Left ventricle myocardium superior (tissue), 1 donor: ENCODE measurements around the gene IL22RA2. TPM values are rescaled to one million over a fixed set of nuclear protein-coding genes. Genes with fewer than 3 reads are reported as not detected.

Source experiments
- ATAC-seq: fragments of 200-7000 bp; cut with Tn5 transposase; one replicate; pipeline ENCODE4 v1.9.1; 2020; ENCODE audit warnings: mild to moderate bottlenecking, moderate library complexity
- DNase-seq: peaks from one replicate; pipeline ENCODE4 v3.0.0-alpha.2; 2020
- intact Hi-C: fragments of 100-400 bp; cut with micrococcal nuclease; formaldehyde crosslinking; loops from one replicate; pipeline ENCODE4 v1.11.0; 2022
- total RNA-seq: library from RNA; stranded (reverse); fragmentation: NEBNext Ultra II Directional; extraction: Animal tissue kit (Norgen Biotek cat#: 25700); gene quantifications from one replicate; pipeline ENCODE4 v1.2.1, GENCODE V29; 2021
- donor health status: DM: no; HTN: yes; CAD: no; lungs with severe emphysema.

IL22RA2 gene
- total RNA-seq, 1 donor from 2014 or later: not detected

GRCh38 chr6:137171824-137172733, 1.4 kb downstream of the IL22RA2 start:
- ATAC-seq: no peak
- intact Hi-C loops: no loop called here

GRCh38 chr6:137171053-137171374, 2.4 kb downstream of the IL22RA2 start:
- DNase-seq (no peak), ATAC-seq (no peak)
- intact Hi-C loops: no loop called here

More at GRCh38 chr6:137171824-137172733, 1.4 kb downstream of the IL22RA2 start:
- no peak for DNase-seq

DNA sequence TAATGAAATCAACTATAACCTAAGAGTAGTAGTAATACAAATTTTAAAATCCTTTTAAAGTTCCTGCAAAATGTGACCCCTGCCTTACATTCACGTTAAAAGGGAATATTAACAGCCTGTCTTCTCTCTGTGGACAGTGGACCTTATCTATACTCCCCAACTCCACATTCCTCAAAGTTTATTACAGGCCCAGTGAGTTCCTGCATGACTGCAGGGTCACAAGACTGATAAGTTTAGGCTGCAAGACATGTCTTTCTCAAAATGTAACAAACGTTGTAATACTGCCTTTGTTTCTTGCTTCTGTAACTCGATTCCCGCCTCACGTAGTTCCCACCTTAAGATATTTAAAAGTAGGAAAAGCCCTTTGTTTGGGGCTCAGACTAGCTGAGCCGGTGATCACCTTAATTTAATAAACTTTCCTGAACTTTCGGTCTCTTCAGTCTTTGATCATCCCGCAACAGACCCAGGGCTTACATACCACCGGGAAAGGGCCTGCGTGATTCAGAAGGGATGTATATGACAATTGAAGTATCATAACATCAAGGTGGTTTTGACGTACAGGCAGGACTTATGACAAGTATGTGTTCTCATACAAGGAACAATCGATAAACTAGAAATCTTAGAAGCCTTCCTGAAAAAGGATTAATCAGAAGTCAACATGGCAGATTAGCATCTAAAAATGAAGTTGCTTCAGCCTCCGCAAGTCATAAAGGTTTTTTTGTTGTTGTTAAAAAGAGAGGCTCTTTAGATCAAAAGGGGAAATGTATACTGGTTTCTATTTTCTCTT, 3.0 kb downstream of the IL22RA2 start:
- no peak for DNase-seq
- intact Hi-C loops: no loop called here
- no peak for ATAC-seq

- DNase-seq (no peak), ATAC-seq (no peak)
- intact Hi-C loops: no loop called here
These were observed 5.6 kb downstream of the IL22RA2 start for GRCh38 chr6:137167702-137168377.

DNA sequence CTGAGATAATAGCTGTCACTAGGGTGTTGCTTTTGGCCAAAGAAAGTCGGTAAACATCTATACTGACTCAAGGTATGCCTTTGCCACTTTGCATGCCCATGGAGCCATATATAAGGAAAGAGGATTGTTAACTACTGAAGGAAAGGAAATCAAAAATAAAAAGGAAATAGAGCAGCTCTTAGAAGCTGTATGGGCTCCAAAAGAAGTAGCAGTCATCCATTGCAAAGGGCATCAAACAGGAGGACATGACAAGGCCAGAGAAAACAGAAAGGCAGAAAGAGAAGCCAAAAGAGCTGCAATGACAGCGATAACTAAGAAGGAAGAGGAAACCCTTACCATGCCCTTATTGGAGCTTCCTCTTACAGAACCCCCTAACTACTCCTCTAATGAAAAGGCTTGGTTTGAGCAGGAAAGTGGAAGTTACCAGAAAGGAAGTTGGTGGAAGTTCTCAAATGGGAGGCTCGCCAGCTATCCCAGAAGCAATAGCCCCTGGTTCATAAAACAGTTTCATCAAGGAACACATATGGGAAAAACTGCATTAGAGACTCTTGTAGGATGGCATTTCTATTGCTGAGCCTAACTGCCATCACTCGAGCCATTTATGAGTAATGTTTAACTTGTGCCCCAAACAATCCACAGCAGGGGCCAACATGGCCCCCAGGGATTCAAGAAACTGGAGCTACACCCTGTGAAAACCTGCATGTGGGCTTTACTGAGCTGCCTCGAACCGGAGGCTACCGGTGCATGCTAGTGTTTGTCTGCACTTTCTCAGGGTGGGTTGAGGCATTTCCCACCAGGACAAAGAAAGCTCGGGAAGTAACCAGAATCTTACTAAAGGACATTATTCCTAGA, 7.0 kb downstream of the IL22RA2 start:
- DNase-seq (no peak), ATAC-seq (peak; percentile 27)
- intact Hi-C loops: no loop called here

GRCh38 chr6:137165375-137166246, 7.8 kb downstream of the IL22RA2 start:
- ATAC-seq: no peak
- peak; percentile 51 for DNase-seq
- intact Hi-C loops: no loop called here

GRCh38 chr6:137163732-137164318, 9.6 kb downstream of the IL22RA2 start:
- DNase-seq: no peak
- intact Hi-C loops: no loop called here
- no peak for ATAC-seq

GRCh38 chr6:137162692-137163306, 10.6 kb downstream of the IL22RA2 start:
- ATAC-seq: no peak
- intact Hi-C loops: no loop called here
- no peak for DNase-seq

GRCh38 chr6:137161949-137162348, 11.5 kb downstream of the IL22RA2 start:
- ATAC-seq (peak; percentile 72), DNase-seq (peak; percentile 38)
- intact Hi-C loops: no loop called here

GRCh38 chr6:137160763-137161162, 12.7 kb downstream of the IL22RA2 start:
- ATAC-seq: peak; percentile 54
- no peak for DNase-seq
- intact Hi-C loops: no loop called here

DNA sequence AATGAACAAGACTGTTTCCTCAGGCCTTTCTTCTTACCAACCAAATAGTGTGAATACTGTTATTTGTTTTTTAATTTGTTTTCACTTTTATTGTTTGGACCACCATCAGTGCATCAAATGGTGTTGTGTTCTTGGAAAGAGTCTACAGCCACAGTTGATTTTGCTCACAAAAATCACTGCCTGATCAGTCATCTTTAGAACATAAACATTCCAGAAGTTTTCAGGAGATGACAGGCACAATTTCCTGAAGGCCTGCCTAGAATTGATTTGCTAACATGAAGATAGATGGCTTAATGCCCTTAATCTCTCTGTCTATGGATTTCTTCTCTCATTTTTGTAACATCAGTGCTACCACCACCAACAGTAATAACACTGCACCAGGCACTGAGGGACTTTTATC, 13.5 kb downstream of the IL22RA2 start:
- DNase-seq (no peak), ATAC-seq (no peak)
- intact Hi-C loops: no loop called here

- ATAC-seq (no peak), DNase-seq (no peak)
- intact Hi-C loops: no loop called here
These were observed 15.8 kb downstream of the IL22RA2 start for GRCh38 chr6:137157601-137158000.

DNA sequence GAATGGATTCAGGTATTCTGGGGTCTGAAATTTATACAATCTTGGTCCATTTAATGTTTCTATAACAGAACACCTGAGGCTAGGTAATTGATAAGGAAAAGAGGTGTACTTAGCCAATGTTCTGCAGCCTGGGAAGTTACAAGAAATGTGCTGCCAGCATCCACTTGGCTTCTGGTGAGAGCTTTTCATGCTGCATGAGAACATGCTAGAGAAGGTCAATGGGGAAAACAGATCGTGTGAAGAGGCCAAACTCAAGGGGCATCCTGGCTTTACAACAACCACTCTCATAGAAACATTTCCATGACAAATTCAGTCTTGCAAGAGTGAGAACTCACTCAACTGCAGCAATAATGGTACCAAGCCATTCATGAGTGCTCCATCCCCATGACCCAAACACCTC, 16.8 kb downstream of the IL22RA2 start:
- intact Hi-C loops: no loop called here
- DNase-seq (no peak), ATAC-seq (no peak)

GRCh38 chr6:137155830-137156229, 17.6 kb downstream of the IL22RA2 start:
- no peak for DNase-seq
- ATAC-seq: no peak
- intact Hi-C loops: no loop called here

GRCh38 chr6:137150072-137150471, 23.4 kb downstream of the IL22RA2 start:
- no peak for DNase-seq
- intact Hi-C loops: no loop called here
- no peak for ATAC-seq

GRCh38 chr6:137149035-137149393, 24.4 kb downstream of the IL22RA2 start:
- ATAC-seq (no peak), DNase-seq (no peak)
- intact Hi-C loops: no loop called here

DNA sequence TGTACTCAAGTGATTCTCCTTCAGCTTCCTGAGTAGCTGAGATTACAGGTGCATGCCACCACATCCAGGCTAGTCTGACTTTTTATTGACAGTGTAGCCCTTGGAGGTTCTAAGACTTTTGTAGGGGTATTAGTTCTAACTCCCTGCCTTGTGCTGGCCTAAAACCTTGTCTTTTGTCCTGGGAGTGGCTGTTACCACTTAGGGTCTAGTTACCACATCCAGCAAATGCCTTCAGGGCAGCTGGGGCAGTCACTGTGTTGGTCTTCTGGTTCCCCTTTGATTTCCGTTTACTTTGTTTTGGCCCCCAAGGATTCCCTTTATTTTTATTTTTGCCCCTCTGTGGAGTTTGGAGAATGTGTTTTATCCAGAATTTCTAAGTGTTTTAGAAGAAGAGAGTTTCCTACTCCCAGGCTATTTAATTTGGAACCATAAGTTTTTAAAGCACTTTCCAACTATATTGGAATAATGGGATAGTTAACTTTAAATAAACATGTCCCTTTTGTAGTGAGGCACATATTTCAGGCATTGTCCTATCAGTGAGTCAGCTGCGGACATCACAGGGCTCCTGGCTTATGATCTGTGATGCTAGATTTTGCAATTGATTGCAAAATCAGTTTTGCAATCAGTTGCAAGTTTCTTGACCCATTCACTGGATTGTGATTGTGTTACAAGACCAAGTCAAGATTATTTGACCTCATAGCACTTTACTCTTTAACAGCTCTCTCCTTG, 25.0 kb downstream of the IL22RA2 start:
- DNase-seq (no peak), ATAC-seq (no peak)
- intact Hi-C loops: no loop called here
